Measurements from ENCODE around the gene ARSI.

The ARSI gene

GRCh38 chr5:150265870-150266383 lies 36.8 kb downstream of the ARSI start:
- no peak overlapping the region for H3K4me3 ChIP-seq (replicated peaks in 1 of 2; ENCODE audit: low read depth in 2 of 2, low read length in 2 of 2)
- no peak for DNase-seq (ENCODE audit: low read depth in 2 of 2)
- no peak for TF ChIP-seq CTCF (IDR thresholded peaks at IDR 0.05; ENCODE audit: low read depth, low read length)

- DNase-seq (ENCODE audit: low read depth in 2 of 2), result no peak
- TF ChIP-seq CTCF (IDR thresholded peaks at IDR 0.05; ENCODE audit: low read depth, low read length), result no peak
- H3K4me3 ChIP-seq (replicated peaks in 1 of 2; ENCODE audit: low read depth in 2 of 2, low read length in 2 of 2), result no peak overlapping the region
These were observed 37.8 kb downstream of the ARSI start for GRCh38 chr5:150264667-150265603.

- TF ChIP-seq CTCF (IDR thresholded peaks at IDR 0.05; ENCODE audit: low read depth, low read length), result no peak
- H3K4me3 ChIP-seq (replicated peaks in 1 of 2; ENCODE audit: low read depth in 2 of 2, low read length in 2 of 2), result no peak overlapping the region
- peak; percentile 81 to 89 for DNase-seq (ENCODE audit: low read depth in 2 of 2)
These were observed 38.7 kb downstream of the ARSI start for GRCh38 chr5:150263801-150264621.

- H3K4me3 ChIP-seq (replicated peaks in 1 of 2; ENCODE audit: low read depth in 2 of 2, low read length in 2 of 2), result no peak overlapping the region
- no peak for TF ChIP-seq CTCF (IDR thresholded peaks at IDR 0.05; ENCODE audit: low read depth, low read length)
- DNase-seq (ENCODE audit: low read depth in 2 of 2), result no peak
These were observed 39.3 kb downstream of the ARSI start for GRCh38 chr5:150263375-150263775.

GRCh38 chr5:150262502-150262901 lies 40.2 kb downstream of the ARSI start:
- TF ChIP-seq CTCF (IDR thresholded peaks at IDR 0.05; ENCODE audit: low read depth, low read length), result no peak
- DNase-seq (ENCODE audit: low read depth in 2 of 2), result no peak
- no peak overlapping the region for H3K4me3 ChIP-seq (replicated peaks in 1 of 2; ENCODE audit: low read depth in 2 of 2, low read length in 2 of 2)

GRCh38 chr5:150261231-150261630 lies 41.5 kb downstream of the ARSI start:
- no peak for DNase-seq (ENCODE audit: low read depth in 2 of 2)
- H3K4me3 ChIP-seq (replicated peaks in 1 of 2; ENCODE audit: low read depth in 2 of 2, low read length in 2 of 2), result no peak overlapping the region
- TF ChIP-seq CTCF (IDR thresholded peaks at IDR 0.05; ENCODE audit: low read depth, low read length), result no peak
